Mesodermal cell (in vitro differentiated cells): ENCODE results near the gene GUCD1. TPM values are rescaled to one million over a fixed set of nuclear protein-coding genes. Genes with fewer than 3 reads are reported as not detected.
"Not testable (repeated sequence)": the region's sequence is repeated elsewhere in the genome, so short reads cannot be mapped to it uniquely, and the experiment has no call there.

ENCODE experiments used
- H3K27ac ChIP-seq: 2 replicates; pipeline ENCODE4 v1.7.0; 2013; ENCODE audit warnings: mild to moderate bottlenecking, low read depth, low read length, moderate library complexity; ENCODE audit not compliant: severe bottlenecking
- H3K36me3 ChIP-seq: 2 replicates; pipeline ENCODE4 v1.7.1; 2013; ENCODE audit warnings: mild to moderate bottlenecking, low read length, moderate library complexity; ENCODE audit not compliant: control insufficient read depth, insufficient read depth
- H3K4me1 ChIP-seq: one replicate; pipeline ENCODE4 v1.7.1; 2013; ENCODE audit warnings: mild to moderate bottlenecking, low read length; ENCODE audit not compliant: insufficient read depth, control insufficient read depth, poor library complexity, severe bottlenecking
- H3K4me3 ChIP-seq: 2 replicates; pipeline ENCODE4 v1.7.0; 2013; ENCODE audit warnings: low read length, control low read depth, mild to moderate bottlenecking; ENCODE audit not compliant: insufficient read depth, poor library complexity, severe bottlenecking; ENCODE audit errors: extremely low read depth
- H3K9me3 ChIP-seq: 2 replicates; pipeline ENCODE4 v1.7.1; 2013; ENCODE audit warnings: mild to moderate bottlenecking, low read length, moderate library complexity; ENCODE audit not compliant: control insufficient read depth
- WGBS, 2 experiments: methylation state at CpG; one replicate each; pipeline ENCODE4 v1.1.5; 2013; ENCODE audit warnings: missing lambda C conversion rate in 2 of 2; ENCODE audit not compliant: insufficient coverage in 2 of 2; 5-methylcytosine and 5-hydroxymethylcytosine counted together
- polyA plus RNA-seq, 2 experiments: library from polyadenylated mRNA; stranded (reverse); fragments of 50-300 nt; gene quantifications; one replicate each; pipeline ENCODE4 v1.2.3, GENCODE V29; 2013

Gene GUCD1
- 39.0 TPM for polyA plus RNA-seq (2013, experiment 1 of 2)
- 39.4 TPM for polyA plus RNA-seq (2013, experiment 2 of 2)

DNA sequence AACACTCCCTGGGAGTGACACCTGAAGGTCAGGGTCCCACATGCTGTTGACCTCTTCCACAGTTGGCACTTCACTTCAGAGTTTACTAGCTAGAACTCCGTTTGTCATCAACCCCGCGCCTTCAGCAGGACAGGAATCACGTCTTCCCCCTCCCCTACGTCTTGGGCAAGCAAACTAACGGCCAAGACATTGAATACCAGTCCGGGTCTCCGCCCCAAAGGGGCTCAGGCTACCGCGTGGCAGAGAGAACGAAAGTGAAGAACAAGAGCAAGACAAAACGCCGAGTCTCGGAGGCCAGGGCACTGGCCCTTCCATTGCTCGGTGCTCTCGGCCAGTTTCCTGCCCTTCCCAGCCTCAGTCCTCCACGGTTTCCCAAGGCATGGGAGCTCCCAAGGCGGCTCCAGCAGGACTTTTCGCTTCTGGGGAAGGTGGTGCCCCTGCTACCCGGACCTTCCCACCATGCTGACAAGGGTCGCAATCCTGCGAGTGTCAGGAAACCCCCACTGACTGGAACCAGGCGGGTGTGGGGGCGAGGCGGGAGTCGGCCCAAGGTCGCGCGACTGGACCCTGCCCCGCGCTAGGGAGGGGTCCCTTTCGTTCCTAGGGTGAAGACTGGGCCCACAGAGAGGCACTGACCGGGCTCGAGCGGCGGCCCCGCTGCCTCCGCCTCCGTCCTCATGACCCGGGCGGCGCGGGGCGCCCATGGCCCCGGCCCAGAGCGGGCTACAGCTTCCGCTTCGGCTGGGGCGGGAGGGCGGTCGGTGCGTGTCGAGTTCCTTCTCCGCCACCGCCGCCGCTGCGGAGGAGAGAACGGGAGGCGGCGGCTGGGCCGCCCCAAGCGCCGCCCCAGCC, at the start of gene GUCD1:
GUCD1 (minus strand) TSS at position 826 of the 852 bp plus-strand sequence; CDS start at position 679, 147 bp downstream.
- Histone ChIP-seq H3K27ac (peak within 1 kb of the TSS; percentile 91), H3K36me3 (peaks cover 48% of the 10 kb centered on the region), H3K4me1 (peaks cover 24% of the 10 kb centered on the region), H3K9me3 (no peaks in the 10 kb centered on the region), H3K4me3 (peak within 1 kb of the TSS; percentile 94)
- WGBS, 2 experiments = 1% methylated on average over 47 to 55 of the region's 64 CpGs

DNA sequence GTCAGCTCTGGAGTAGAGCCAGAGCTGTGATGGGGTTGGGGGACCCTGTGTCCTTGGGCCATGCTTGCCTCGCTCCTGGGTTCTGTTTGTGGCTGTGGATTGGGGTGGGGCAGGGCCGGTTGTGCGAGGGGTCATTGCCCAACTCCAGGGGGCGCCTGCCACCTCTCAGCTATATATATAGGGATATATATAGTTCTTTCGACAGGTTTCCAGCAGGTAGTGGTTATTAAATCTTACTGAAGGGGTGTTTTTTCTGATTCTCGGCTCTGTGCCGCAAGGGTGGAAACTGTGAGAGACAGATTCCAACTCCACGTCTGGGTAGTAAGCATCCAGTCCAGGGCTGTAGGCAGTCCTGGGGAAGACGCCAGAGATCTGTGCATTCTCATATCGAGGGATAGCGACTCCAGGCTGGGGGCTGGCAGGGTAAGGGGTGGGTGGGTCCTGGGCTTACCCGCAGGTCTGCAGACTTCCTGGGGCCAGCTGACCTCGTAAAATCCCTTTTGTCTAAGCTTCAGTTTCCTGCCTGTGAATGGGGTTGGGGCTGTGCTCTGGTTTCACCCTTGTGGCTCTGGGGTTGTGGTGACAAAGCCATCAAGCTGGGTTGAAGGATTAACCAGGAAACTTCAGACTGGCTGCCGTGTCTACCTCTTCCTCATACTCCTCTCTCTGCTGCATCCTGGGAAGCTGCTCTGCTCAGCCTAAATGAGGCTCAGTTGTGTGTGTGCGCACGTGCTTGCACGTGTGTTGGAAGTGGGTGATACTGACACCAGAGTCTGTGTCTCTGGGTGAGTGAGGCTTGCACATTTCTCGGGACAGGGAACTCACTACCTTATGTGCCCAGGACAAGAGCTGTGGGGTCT, 49.1 kb upstream of the GUCD1 start:
- Histone ChIP-seq H3K4me1 (peaks cover 14% of the 10 kb centered on the region), H3K4me3 (peak overlapping the region; percentile 8), H3K27ac (peak overlapping the region; percentile 64)
- WGBS, 2 experiments = 27 to 33% methylated on average over 4 to 7 of the region's 18 CpGs
- not testable (repeated sequence) for H3K36me3 ChIP-seq, H3K9me3 ChIP-seq

DNA sequence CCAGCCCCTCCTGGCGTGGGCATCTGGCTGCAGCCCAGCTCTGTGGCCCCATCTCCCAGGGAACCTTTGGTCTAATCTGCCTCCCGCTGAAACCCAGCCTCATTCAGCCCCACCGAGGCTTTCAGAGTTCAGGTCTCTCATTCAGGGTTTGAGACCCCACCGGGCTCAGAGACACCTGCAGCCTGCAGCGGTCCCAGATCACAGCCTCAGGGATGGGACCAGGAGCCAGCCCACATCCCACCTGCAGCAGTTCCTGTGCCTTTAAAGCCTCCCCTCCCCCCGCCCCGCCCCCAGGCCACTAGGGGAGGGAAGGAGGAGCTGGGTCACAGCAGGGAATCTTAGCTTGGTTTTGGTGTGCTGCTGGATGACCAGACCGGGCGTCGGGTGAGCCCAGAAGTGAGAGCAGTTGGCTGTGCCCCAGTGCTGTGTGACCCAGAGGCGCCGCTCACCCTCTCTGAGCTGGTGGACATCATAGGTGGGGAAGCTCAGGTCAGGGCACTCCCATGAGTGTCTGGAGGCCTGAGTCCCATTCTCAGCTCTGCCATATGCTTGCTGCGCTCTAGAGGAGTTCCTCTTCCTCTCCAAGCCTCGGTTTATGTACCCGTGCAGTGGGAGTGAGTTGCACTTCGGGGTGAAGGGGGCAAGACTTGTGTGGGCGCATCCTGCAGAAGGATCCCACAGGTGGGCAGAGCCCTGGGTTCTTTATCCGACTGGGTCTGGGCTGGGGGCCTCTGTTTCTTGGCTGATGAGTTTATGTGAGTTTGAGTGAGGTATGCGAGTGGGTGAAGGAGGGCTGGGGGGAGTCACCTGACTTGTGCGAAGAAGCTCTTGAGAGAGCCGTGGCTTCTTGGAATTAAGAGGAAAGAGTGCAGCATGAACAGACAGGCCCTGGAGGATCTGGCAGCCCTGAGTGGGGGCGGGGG, 48.2 kb upstream of the GUCD1 start, which contains the start of gene GGT1:
GGT1 (plus strand) TSS at position 347 of the 923 bp plus-strand sequence. CDS start 7,889 bp downstream, outside the sequence.
- peak within 1 kb of the TSS; percentile 8 for H3K4me3 ChIP-seq
- peak within 1 kb of the TSS; percentile 64 for H3K27ac ChIP-seq
- not testable (repeated sequence) for H3K36me3 ChIP-seq, H3K9me3 ChIP-seq
- peaks cover 14% of the 10 kb centered on the region for H3K4me1 ChIP-seq
- 50 to 65% methylated on average over 5 to 10 of the region's 22 CpGs for WGBS, 2 experiments

DNA sequence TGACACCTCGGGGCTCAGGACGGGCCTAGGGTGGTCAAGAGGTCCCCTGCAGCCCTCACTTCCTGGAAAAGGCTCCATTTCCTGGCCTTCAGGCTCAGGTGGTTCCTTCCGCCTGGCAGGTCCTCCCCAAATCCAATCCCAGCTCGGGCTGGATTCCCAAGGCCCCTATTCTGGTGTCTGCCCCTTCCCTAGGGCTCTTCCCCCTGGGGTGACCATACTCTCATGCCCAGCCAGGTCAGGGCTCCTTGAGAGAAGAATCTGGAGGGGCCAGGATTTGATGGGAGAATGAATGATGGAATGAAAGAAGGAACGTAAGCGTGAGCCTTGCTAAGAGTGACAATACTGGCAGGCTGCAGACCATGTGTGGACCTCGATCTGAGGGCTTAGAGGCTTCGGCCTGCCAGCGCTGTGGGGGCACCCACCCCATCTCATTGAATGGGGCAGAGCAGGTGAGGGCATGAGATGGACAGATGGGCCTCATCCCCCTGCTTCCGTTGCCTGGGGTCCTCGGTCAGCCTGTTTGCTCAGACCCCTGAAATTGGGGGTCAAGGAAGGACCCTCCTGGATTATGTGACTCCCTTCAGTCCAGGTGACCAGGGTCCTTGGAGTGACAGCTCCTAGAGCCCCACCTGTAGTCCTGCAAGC, 47.3 kb upstream of the GUCD1 start:
- not testable (repeated sequence) for H3K4me3 ChIP-seq, H3K27ac ChIP-seq, H3K9me3 ChIP-seq, H3K36me3 ChIP-seq
- WGBS, 2 experiments = 99 to 100% methylated on average over 7 to 8 of the region's 11 CpGs
- peaks cover 14% of the 10 kb centered on the region for H3K4me1 ChIP-seq

DNA sequence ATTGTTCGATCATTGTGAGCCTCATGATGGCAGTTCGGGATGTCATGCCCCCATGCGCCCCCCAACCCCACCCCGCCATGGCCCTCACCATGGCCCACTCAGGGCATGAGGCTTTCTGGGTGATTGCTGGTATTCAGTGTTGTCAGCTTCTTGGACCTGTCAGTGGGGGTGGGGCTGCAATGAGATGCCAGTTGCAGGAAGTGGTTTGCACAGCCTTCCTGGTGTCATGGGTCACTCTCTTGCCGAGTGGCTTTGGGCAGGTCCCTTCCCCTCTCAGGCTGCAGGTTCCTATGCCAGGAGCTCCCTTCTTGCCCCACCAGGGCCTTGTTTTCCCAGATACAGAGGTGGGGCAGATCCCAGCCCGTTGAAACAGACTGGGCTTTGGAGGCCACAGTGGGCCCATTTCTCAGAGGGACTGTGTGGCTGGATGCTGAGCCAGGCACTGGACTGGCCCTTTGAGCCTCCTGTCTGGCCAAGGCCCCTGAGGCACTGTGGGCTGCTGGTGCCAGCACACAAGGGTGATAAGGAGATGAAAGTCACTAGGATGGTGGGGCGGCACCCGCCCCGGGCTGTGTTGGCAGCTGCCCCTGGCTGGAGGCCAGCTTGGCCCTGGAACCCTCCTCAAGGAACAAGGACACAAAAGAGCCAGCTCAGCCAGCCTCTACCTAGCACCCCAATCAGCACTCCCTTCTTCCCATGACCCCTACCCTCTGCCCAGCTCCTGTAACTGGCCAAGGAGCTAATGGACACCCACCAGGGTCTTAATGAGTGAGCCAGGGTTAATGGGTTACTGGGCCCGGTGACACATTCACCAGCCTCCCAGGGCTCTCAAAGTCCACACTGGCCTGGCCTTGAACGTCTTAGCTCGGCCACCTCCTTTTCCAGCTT, 46.5 kb upstream of the GUCD1 start:
- peaks cover 14% of the 10 kb centered on the region for H3K4me1 ChIP-seq
- no peaks in the 10 kb centered on the region for H3K36me3 ChIP-seq
- H3K4me3 ChIP-seq = no peak overlapping the region
- no peaks in the 10 kb centered on the region for H3K9me3 ChIP-seq
- no peak overlapping the region for H3K27ac ChIP-seq
- 92 to 96% methylated on average over 10 to 11 of the region's 12 CpGs for WGBS, 2 experiments

DNA sequence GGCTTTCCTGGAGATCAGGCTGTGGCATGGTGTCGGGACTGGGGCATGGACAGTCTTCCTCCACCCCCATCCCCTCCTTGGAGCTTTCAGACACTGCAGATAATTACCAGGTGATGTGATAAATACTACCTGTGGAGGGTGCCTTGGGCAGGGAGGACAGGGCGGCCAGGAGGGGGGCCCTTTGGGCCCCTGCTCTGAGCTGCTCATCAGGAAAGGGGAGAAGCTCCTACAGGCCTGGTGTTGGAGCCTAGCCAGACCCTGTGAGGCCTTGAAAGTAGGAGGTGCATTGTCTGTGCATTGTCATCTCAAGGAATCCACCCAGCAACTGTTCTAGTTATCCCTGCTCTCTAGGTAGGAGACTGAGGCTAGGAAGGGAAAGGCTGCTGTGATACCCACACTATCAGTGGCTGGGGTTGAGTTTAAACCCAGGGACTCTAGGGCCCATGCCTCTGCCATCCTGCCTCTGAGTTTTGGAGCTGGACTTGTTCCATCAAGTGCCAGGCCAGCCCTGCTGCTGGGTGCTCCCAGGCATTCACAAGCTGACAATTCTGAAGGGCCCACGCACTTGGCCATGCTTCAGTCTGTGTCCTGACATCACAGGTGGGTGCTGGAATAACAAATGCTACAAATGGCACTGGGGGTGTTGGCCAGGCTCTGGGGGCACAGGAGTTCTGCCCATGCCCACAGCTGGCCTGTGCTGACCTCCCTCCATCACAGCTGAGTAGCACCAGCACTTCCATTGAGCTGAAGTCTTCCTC, 45.2 kb upstream of the GUCD1 start:
- H3K27ac ChIP-seq, H3K9me3 ChIP-seq, H3K4me3 ChIP-seq, H3K36me3 ChIP-seq: not testable (repeated sequence)
- 95 to 100% methylated on average over 2 of the region's 3 CpGs for WGBS, 2 experiments
- peaks cover 18% of the 10 kb centered on the region for H3K4me1 ChIP-seq

DNA sequence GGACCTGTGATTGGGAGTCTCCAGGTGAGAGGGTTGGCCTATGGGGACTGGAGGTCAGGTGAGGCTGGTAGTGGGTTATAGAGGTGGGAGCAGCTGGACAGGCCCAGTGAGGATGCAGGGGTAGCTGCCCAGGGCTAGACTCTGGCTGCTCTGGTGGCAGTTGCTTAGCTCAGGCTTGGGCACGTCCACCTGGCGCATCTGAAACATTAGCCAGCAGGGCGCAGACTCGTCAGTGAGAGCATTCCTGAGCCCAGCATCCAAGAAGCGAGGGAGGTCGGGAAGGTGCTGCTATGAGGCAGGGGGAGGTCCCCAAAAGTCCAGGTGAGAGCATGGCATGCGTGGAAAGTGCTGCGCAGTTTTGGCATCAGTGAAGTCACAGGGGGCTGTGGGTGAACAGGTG, 44.6 kb upstream of the GUCD1 start:
- Histone ChIP-seq H3K27ac (no peak overlapping the region), H3K36me3 (no peaks in the 10 kb centered on the region), H3K4me1 (peaks cover 22% of the 10 kb centered on the region), H3K4me3 (no peak overlapping the region), H3K9me3 (no peaks in the 10 kb centered on the region)
- 77 to 83% methylated on average over 6 to 7 of the region's 8 CpGs for WGBS, 2 experiments

DNA sequence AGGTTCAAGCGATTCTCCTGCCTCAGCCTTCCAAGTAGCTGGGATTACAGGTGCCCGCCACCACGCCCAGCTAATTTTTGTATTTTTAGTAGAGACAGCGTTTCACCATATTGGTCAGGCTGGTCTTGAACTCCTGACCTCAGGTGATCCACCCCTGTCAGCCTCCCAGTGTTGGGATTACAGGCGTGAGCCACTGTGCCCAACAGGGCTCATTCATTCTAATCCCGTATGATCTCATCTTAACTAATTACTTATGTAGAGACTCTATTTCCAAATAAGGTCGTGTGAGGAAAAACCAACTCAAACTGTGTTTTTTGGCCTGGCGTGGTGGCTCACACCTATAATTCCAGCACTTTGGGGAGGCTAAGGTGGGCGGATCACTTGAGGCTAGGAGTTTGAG, 42.1 kb upstream of the GUCD1 start:
- H3K27ac ChIP-seq, H3K9me3 ChIP-seq, H3K4me3 ChIP-seq, H3K36me3 ChIP-seq: not testable (repeated sequence)
- WGBS, 2 experiments = 65 to 76% methylated on average over 2 to 5 of the region's 9 CpGs
- peaks cover 23% of the 10 kb centered on the region for H3K4me1 ChIP-seq

DNA sequence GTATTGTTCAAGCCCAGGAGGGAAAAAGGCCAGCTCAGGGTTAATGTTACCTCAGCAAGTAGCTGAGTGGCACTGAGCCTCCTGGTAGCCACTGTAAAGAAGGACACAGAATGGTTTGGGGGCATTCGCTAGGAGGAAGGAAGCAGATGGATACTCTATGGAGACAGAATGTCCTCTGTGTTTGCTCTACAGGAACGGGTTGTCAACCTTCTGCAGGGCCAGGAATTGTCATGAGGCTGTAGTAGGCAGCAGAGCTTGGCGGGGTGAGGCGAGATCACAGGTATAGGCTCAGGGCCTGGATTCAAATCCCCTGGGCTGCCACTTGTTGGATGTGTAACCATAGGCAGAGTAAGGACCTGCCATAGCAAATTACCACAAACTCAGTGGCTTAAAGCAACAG, 40.9 kb upstream of the GUCD1 start:
- Histone ChIP-seq H3K27ac (no peak overlapping the region), H3K9me3 (no peaks in the 10 kb centered on the region), H3K4me1 (peaks cover 17% of the 10 kb centered on the region), H3K4me3 (no peak overlapping the region), H3K36me3 (no peaks in the 10 kb centered on the region)
- WGBS, 2 experiments = 94 to 97% methylated on average over 4 of the region's 4 CpGs
